AG08396 (cell line): ENCODE results near the gene DPY30.
"Not testable (repeated sequence)": the region's sequence is repeated elsewhere in the genome, so short reads cannot be mapped to it uniquely, and the experiment has no call there.

Experiments used
- DNase-seq: peaks from one replicate; pipeline ENCODE4 v3.0.0; 2012; ENCODE audit warnings: low spot score, mixed read lengths

The DPY30 gene

GRCh38 chr2:32039447-32040219, at the start of gene DPY30:
TSS of gene DPY30 (minus strand) at chr2:32039805. CDS start at chr2:32039456, 349 bp downstream.
- DNase-seq: peak; percentile 94

DNA sequence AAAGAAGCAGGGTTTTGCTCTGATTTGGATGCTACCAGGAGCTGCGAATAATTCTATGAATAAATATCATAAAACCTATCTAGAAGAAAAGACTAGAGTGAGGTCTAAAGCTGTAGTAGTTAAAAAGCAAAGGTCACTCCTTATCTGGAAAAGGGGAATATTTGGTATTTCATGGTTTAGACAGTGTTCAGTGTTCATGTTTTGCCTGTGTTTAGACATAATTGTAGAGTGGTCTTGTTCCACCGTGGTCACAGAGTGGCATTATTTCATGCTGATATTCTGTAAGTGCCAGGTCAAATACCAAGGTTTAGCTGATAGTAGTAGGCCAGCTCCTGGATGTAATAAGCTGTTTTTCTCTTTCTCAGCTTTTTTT, 34.5 kb upstream of the DPY30 start:
- DNase-seq: no peak

GRCh38 chr2:32067549-32067948, 27.9 kb upstream of the DPY30 start:
- DNase-seq: no peak

- DNase-seq: no peak
Observed at GRCh38 chr2:32064713-32065112, 25.1 kb upstream of the DPY30 start.

GRCh38 chr2:32064021-32064601, 24.5 kb upstream of the DPY30 start:
- DNase-seq: peak; percentile 8

DNA sequence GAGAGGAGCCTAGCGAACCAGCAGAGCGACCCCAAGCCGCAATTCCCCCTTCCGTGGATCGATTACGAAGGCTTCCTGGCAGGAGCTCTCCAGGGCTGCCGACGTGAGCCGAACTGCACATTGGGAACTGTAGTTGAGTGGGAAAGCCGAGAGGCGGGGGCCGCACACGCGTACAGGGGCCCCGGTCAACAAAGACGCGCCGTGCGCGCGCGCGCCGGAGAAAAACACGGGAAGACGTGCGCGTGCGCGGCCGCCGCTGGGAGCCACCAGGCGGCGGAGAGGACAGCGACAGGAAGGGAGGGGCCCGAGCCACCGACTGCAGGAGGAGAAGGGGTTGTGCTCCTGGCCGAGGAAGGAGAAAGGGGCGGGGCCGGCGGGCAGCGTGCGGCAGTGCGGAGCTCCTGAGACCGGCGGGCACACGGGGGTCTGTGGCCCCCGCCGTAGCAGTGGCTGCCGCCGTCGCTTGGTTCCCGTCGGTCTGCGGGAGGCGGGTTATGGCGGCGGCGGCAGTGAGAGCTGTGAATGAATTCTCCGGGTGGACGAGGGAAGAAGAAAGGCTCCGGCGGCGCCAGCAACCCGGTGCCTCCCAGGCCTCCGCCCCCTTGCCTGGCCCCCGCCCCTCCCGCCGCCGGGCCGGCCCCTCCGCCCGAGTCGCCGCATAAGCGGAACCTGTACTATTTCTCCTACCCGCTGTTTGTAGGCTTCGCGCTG, 23.9 kb upstream of the DPY30 start, which contains the start of gene SPAST:
TSS of gene SPAST (plus strand) at position 247 of the 711 bp plus-strand sequence. CDS start at position 523, 276 bp downstream.
- DNase-seq: peak; percentile 98

DNA sequence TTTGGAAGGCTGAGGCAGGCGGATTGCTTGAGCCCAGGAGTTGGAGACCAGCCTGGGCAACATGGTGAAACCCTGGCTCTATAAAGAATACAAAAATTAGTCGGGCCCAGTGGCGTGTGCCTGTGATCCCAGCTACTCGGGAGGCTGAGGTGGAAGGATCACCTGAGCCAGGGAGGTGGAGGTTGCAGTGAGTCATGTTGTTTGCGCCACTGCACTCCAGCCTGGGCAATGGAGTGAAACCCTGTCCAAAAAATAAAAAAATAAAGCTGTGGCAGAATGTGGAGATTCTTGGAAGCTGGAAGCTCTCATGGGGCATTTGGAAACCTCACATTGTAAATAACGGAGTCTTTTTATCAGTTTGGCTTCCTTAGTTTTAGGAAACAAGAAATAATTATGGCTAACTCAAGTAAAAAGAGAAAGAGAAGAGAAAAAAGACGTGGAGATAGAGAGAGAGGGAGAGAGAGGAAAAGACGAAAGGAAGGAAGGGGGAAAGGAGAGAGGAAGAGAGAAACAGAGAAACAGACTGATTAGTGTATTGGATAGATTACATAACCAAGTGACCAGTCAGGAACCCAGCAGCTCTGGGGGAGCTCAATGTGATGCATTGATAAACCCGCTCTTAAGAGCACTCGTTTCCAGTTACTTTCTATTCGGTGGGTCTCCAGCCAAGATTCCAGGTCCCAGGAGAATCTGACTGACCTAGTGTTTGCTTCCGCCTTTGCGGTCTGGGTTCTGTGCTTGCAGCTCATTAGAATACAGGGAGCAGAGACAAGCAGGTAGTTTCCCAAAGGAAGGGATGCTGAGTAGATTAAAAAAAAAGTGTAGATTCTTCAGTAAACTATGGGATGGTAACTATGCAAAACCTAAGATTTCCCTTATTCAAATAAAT, 22.6 kb upstream of the DPY30 start:
- DNase-seq: peak; percentile 18

DNA sequence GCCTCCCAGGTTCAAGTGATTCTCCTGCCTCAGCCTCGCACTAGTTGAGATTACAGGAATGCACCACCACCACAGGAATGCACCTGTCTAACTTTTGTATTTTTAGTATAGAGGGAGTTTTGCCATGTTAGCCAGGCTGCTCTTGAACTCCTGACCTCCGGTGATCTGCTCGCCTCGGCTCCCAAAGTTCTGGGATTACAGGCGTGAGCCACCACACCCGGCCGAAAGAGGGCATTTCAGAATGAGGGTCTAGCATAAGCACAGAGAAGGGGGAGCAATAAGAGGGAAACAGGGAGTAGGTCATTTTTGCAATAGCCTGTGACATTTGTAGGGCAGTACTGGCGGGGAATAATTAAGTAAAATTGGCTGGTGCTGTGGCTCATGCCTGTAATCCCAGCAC, 21.8 kb upstream of the DPY30 start:
- no peak for DNase-seq

- no peak for DNase-seq
Observed at GRCh38 chr2:32060266-32060665, 20.7 kb upstream of the DPY30 start.

DNA sequence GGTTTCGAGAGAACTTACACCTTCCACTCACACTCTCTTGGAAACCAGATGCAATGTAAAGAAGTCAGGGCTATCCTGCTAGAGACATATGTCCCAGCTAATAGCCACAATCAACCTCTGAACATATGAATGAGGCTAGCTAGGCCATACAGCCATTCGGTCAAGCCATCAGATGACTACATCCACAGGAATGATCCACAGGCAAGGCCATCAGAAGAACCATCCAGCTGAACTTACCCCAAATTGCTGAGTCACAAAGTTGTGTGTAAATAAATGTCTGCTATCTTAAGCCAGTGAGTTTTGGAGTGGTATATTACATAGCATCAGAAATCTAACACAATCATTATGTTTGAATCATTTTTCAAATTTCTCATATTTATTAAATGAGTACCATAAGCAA, 18.5 kb upstream of the DPY30 start:
- DNase-seq: peak; percentile 41

DNA sequence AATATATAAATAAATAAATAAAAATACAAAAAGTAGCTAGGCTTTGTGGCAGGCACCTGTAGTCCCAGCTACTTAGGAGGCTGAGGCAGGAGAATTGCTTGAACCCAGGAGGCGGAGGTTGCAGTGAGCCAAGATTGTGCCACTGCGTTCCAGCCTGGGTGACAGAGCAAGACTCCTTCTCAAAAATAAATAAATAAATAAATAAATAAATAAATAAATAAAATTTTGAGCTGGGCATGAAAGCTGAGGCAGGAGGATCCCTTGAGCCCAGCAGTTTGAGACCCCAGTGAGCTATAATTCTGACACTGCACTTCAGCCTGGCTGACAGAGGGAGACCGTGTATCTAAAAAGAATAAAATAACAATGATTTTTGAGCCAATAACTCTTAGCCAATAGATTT, 15.0 kb upstream of the DPY30 start:
- not testable (repeated sequence) for DNase-seq

DNA sequence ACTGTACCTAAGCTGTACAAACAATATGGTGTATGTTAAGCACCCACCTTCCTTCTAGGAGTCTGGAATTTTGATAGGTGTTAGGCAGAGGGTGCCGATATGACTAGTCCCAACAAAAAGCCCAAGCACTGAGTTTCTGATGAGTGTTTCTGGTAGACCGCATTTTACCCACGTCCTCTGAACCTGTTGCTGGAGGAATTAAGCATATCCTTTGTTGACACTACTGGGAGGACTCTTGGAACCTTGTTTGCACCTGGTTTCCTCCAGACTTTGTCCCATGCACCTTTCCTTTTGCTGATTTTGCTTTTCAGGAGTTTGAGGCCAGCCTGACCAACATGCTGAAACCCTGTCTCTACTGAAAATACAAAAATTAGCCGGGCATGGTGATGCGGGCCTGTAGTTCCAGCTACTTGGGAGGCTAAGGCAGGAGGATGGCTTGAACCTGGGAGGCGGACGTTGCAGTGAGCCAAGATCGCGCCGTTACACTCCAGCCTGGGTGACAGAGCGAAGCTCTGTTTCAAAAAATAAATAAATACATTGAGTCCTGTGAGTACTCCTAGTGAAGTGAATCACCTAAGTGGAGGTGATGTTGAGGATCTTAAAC, 12.3 kb upstream of the DPY30 start:
- no peak for DNase-seq

DNA sequence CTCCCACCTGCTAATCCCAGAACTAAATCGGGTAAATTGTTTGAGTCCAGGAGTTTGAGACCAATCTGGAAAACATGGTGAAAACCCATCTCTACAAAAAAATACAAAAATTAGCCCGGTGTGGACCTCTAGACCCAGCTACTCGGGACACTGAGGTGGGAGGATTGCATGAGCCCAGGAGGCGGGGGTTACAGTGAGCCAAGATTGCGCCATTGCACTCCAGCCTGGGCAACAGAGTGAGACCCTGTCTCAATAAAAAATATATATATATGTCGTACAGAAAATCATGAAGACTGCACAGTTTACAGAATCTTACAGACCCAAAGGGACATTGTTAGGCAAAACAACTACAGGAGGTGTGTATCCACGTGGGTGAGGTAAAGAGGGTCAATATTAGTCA, 4.0 kb upstream of the DPY30 start:
- DNase-seq: no peak

DNA sequence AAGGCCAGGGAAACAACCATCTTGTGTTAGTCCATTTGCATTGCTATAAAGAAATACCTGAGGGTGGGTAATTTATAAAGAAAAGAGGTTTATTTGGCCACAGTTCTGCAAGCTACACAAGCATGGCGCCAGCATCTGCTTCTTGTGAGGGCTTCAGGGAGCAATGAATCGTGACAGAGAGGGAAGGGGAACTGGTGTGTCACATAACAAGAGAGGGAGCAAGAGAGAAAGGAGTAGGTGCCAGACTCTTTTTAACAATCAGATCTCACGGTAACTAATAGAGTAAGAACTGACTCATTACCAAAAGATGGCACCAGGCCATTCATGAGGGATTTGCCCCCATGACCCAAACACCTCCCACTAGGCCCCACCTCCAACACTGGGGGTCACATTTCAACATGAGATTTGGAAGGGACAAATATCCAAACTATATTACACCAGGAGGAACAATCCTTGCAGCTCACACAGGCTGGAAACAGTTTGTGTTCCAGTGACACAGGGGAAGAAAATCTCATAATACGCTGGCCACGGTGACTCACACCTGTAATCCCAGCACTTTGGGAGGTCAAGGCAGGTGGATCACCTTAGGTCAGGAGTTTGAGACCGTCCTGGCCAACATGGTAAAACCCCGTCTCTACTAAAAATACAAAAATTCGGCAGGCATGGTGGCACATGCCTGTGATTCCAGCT, 5.3 kb downstream of the DPY30 start:
- DNase-seq: not testable (repeated sequence)

DNA sequence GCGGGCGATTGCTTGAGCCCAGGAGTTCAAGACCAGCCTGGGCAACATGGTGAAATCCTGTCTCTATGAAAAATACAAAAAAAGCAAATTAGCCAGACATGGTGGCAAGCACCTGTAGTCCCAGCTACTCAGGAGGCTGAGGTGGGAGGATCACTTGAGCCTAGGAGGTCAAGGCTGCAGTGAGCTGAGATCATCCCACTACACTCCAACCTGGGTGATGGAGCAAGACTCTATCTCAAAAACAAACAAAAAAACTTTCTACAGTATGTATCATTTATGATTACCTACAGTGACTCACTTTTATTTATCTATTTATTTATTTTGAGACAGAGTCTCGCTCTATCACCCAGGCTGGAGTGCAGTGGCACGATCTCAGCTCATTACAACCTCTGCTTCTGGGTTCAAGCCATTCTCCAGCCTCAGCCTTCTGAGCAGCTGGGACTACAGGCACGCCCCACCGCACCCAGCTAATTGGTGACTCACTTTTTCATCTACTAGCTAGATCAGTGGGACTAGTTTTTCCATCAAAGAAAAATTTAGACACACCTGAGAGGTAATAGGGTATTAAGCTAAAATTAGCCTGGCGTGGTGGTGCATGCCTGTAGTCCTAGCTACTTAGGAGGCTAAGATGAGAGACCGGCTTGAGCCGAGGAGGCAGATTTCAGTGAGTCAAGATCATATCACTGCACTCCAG, 20.7 kb downstream of the DPY30 start:
- not testable (repeated sequence) for DNase-seq

DNA sequence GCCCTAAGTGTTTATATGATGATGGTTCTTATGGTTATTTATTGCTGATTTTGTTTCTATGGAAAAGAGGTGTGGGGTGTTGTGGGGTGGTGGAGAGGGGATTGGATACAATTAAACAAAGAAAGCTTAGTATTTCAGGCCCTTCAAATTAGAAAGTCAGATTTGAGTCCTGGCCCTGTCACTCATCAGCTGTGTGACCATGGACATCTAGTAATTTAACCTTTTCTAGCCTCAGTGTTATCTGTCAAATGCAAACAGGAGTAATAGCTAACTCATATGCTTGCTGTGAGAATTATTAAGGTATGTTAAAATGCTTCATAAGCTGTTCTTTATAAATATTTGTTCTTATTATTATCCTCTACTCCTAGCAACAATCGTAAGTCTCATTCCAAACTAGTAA, 26.7 kb downstream of the DPY30 start:
- DNase-seq: no peak

DNA sequence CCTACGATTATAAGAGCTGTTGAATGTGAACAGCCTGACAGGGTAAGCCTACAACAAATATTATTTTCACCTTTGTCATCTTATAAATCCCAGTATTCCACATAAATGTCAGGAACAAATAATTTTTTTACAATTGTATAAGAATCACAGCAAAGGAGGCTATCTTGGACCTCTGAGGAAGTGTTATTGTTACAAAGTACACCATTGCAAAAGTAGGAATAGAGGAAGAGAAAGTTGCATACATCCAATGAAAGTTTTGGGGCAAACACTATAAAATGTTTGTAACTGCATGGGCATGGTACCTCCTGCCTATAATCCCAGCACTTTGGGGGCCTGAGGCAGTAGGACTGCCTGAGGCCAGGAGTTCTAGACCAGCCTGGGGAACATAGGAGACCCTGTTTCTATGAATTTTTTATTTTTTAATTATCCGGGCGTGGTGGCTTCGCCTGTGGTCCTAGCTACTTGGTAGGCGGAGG, 28.1 kb downstream of the DPY30 start:
- DNase-seq: peak; percentile 5

GRCh38 chr2:32010670-32011484, 28.7 kb downstream of the DPY30 start, which contains the start of gene MEMO1:
TSS of gene MEMO1 (minus strand) at chr2:32011008. CDS start at chr2:32010247, 761 bp downstream.
- DNase-seq: peak; percentile 94

- peak; percentile 23 for DNase-seq
Observed at GRCh38 chr2:32010280-32010669, 29.3 kb downstream of the DPY30 start.
